GM12873 (cell line): ENCODE data around the gene SEPTIN12.

Source experiments
- CTCF ChIP-seq: IDR thresholded peaks from 2 replicates; pipeline ENCODE4 v1.5.1; 2012; ENCODE audit warnings: low read depth, mild to moderate bottlenecking, moderate library complexity, low read length, control low read depth; ENCODE audit not compliant: insufficient read depth; ENCODE audit errors: missing control alignments

SEPTIN12 gene

GRCh38 chr16:4801962-4802658 lies 14.0 kb upstream of the SEPTIN12 start, which contains the start of gene ROGDI:
ROGDI (minus strand) TSS chr16:4802633; CDS start chr16:4802571, 62 bp downstream.
- TF ChIP-seq CTCF = no peak

- no peak for TF ChIP-seq CTCF
Observed at GRCh38 chr16:4801051-4801961, 13.2 kb upstream of the SEPTIN12 start.

- no peak for TF ChIP-seq CTCF
Observed at GRCh38 chr16:4800290-4801041, 12.3 kb upstream of the SEPTIN12 start.

- TF ChIP-seq CTCF = no peak
Observed at GRCh38 chr16:4799171-4799855, 11.2 kb upstream of the SEPTIN12 start.

GRCh38 chr16:4798456-4798855 lies 10.3 kb upstream of the SEPTIN12 start:
- no peak for TF ChIP-seq CTCF

GRCh38 chr16:4797805-4798252 lies 9.7 kb upstream of the SEPTIN12 start:
- TF ChIP-seq CTCF = no peak
